Measurements from ENCODE around the gene PMPCA. TPM values are rescaled to one million over a fixed set of nuclear protein-coding genes. Genes with fewer than 3 reads are reported as not detected.

PMPCA gene
- total RNA-seq, 2 experiments from 2014 or later, result 53.3 to 76.1 TPM

- H3K9me3 ChIP-seq (ENCODE audit: low read length), result no peaks in the 10 kb centered on the region
- BruUV-seq (replicated peaks), result no TSS peak
- H3K4me1 ChIP-seq (ENCODE audit: insufficient read depth, low read length, poor library complexity, severe bottlenecking), result peaks cover 12% of the 10 kb centered on the region
- intact Hi-C loops (cut with micrococcal nuclease; ENCODE audit: unreplicated experiment), result loop anchor here (1.0 kb wide), 1 partner anchor 37 kb away; the partner anchor contains the start of gene SNAPC4
- H3K4me3 ChIP-seq (ENCODE audit: low read depth, low read length, poor library complexity, severe bottlenecking), result peak within 1 kb of the TSS; percentile 82
- peak; percentile 84 for TF ChIP-seq CTCF (conservative IDR thresholded peaks at IDR 0.05; ENCODE audit: low read length)
- no peak for TF ChIP-seq EZH2phosphoT487 (IDR thresholded peaks at IDR 0.05; ENCODE audit: borderline replicate concordance, low read depth, low read length)
- DNase-seq (ENCODE audit: low spot score), result peak; percentile 95
- H3K36me3 ChIP-seq (ENCODE audit: insufficient read depth, low read length), result no peaks in the 10 kb centered on the region
- H3K9me2 ChIP-seq (ENCODE audit: insufficient read depth, low read length), result no peaks in the 10 kb centered on the region
- ChIA-PET POLR2A (interaction anchor here (0.6 to 1.0 kb wide), 3 partner anchors 46 to 167 kb away, joined by 3 to 5 read pairs (median 3); no protein-coding TSS in a partner anchor), CTCF (ENCODE audit: unreplicated experiment) (interaction anchor here (1.2 kb wide), 1 partner anchor 47 kb away, joined by 3 read pairs; no protein-coding TSS in a partner anchor)
- H3K79me2 ChIP-seq (ENCODE audit: insufficient read depth, low read depth, low read length), result no peaks in the 10 kb centered on the region
- peak within 1 kb of the TSS; percentile 72 for H3K27ac ChIP-seq (ENCODE audit: low read depth, low read length, poor library complexity, severe bottlenecking)
- peak within 1 kb of the TSS; percentile 67; the same call in 1 of the 2 replicates for H2AFZ ChIP-seq (ENCODE audit: low read length)
- H4K20me1 ChIP-seq (ENCODE audit: insufficient read depth, low read length), result no peaks in the 10 kb centered on the region
- H3K4me2 ChIP-seq (ENCODE audit: low read length), result peak within 1 kb of the TSS; percentile 68
These were observed 47.1 kb upstream of the PMPCA start, which contains the start of gene DNLZ for GRCh38 chr9:136363106-136363948. TSS of gene DNLZ (minus strand) at chr9:136363744. CDS start at chr9:136363714, 30 bp downstream.

DNA sequence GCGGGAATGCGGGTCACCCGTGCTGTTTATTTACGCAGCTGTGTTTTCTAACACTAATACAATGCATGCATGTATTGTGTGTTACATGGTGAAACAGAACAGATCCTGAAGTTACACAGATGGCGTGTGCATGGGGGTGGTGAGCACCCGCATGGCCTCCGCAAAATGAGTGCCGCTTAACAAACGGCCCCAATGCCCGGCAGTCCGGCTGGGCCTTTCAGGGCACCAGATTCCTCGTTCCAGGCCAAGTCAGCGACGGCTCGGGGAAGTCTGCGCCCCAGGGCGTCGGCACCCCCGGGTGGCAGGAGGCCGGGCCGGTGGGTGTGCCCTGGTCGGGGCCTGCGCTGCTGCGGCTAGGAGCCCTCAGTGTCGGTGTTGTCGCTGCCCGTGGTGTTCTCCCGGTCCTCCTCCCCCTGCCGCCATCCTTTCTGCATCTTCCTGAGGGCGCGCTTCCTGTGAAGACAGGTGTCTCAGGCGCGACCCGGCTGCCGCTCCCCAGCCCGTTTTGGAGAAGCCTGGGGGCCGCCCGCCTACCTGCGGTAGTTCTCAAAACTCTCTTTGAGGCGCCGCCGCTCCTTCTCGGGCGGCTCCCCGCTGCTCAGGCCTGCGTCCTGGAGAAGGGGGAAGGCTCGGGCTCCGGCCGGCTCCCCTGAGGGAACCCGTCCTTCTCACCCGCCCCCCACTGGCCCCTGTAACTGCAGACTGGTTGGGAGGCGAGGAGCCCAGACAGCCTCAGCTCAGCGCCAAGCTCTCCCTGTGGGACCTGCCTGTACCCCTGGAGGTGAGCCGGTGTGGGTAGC lies 46.3 kb upstream of the PMPCA start:
- Histone ChIP-seq H2AFZ (ENCODE audit: low read length) (no peak overlapping the region), H3K79me2 (ENCODE audit: insufficient read depth, low read depth, low read length) (no peaks in the 10 kb centered on the region), H3K4me3 (ENCODE audit: low read depth, low read length, poor library complexity, severe bottlenecking) (peak overlapping the region; percentile 82), H3K4me1 (ENCODE audit: insufficient read depth, low read length, poor library complexity, severe bottlenecking) (peaks cover 12% of the 10 kb centered on the region), H3K27ac (ENCODE audit: low read depth, low read length, poor library complexity, severe bottlenecking) (no peak overlapping the region), H3K36me3 (ENCODE audit: insufficient read depth, low read length) (no peaks in the 10 kb centered on the region), H3K4me2 (ENCODE audit: low read length) (peak overlapping the region; percentile 35; the same call in 1 of the 2 replicates), H3K9me3 (ENCODE audit: low read length) (no peaks in the 10 kb centered on the region), H3K9me2 (ENCODE audit: insufficient read depth, low read length) (no peaks in the 10 kb centered on the region), H4K20me1 (ENCODE audit: insufficient read depth, low read length) (no peaks in the 10 kb centered on the region)
- POLR2A ChIA-PET, result no interaction called here
- peak; percentile 44; the same call in 1 of the 2 replicates for TF ChIP-seq CTCF (conservative IDR thresholded peaks at IDR 0.05; ENCODE audit: low read length)
- no peak for TF ChIP-seq EZH2phosphoT487 (IDR thresholded peaks at IDR 0.05; ENCODE audit: borderline replicate concordance, low read depth, low read length)
- intact Hi-C loops (cut with micrococcal nuclease; ENCODE audit: unreplicated experiment), result loop anchor here (1.0 kb wide), 1 partner anchor 36 kb away; the partner anchor contains the start of gene SNAPC4
- no peak for DNase-seq (ENCODE audit: low spot score)
- CTCF ChIA-PET (ENCODE audit: unreplicated experiment), result interaction anchor here (1.2 kb wide), 1 partner anchor 46 kb away, joined by 3 read pairs; no protein-coding TSS in a partner anchor
- TSS peak; percentile 71 for BruUV-seq (replicated peaks)
